ENCODE measurements around the gene OLAH. TPM values are rescaled to one million over a fixed set of nuclear protein-coding genes. Genes with fewer than 3 reads are reported as not detected.

The OLAH gene
- total RNA-seq, 4 donors from 2014 or later, result 2.2 TPM; not detected in 3

DNA sequence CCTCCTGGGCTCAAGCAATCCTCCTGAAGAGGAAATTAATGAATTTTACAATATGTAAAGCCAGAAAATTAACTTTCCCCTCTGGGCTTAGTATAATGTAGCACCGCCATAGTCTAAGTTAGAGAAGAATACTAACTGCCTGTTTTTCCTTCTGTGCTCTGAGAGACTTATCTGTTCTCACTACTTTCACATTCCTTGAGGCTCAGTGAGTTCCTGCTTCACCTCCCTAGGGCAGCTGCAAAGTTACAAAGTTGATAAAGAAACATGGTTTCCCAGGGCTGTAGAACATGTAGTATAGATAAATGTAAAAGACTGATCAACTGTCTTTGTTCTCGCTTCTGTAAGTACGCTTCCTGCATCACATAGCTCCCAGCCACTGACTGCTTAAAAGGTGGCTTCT lies 16.0 kb upstream of the OLAH start:
- TF ChIP-seq POLR2A (IDR thresholded peaks at IDR 0.05), result no peak
- TF ChIP-seq, protein P1, sequence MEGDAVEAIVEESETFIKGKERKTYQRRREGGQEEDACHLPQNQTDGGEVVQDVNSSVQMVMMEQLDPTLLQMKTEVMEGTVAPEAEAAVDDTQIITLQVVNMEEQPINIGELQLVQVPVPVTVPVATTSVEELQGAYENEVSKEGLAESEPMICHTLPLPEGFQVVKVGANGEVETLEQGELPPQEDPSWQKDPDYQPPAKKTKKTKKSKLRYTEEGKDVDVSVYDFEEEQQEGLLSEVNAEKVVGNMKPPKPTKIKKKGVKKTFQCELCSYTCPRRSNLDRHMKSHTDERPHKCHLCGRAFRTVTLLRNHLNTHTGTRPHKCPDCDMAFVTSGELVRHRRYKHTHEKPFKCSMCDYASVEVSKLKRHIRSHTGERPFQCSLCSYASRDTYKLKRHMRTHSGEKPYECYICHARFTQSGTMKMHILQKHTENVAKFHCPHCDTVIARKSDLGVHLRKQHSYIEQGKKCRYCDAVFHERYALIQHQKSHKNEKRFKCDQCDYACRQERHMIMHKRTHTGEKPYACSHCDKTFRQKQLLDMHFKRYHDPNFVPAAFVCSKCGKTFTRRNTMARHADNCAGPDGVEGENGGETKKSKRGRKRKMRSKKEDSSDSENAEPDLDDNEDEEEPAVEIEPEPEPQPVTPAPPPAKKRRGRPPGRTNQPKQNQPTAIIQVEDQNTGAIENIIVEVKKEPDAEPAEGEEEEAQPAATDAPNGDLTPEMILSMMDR (IDR thresholded peaks at IDR 0.05), result no peak
- intact Hi-C loops (cut with DNase I; ENCODE audit: low total_unique reads), result no loop called here
- H3K27ac ChIP-seq, result no peak overlapping the region
- no peak overlapping the region for H3K4me3 ChIP-seq
- no peaks in the 10 kb centered on the region for H3K27me3 ChIP-seq
- H3K4me1 ChIP-seq, result no peaks in the 10 kb centered on the region
- H3K9me3 ChIP-seq, result no peaks in the 10 kb centered on the region
- no peaks in the 10 kb centered on the region for H3K36me3 ChIP-seq
- no peak for DNase-seq

DNA sequence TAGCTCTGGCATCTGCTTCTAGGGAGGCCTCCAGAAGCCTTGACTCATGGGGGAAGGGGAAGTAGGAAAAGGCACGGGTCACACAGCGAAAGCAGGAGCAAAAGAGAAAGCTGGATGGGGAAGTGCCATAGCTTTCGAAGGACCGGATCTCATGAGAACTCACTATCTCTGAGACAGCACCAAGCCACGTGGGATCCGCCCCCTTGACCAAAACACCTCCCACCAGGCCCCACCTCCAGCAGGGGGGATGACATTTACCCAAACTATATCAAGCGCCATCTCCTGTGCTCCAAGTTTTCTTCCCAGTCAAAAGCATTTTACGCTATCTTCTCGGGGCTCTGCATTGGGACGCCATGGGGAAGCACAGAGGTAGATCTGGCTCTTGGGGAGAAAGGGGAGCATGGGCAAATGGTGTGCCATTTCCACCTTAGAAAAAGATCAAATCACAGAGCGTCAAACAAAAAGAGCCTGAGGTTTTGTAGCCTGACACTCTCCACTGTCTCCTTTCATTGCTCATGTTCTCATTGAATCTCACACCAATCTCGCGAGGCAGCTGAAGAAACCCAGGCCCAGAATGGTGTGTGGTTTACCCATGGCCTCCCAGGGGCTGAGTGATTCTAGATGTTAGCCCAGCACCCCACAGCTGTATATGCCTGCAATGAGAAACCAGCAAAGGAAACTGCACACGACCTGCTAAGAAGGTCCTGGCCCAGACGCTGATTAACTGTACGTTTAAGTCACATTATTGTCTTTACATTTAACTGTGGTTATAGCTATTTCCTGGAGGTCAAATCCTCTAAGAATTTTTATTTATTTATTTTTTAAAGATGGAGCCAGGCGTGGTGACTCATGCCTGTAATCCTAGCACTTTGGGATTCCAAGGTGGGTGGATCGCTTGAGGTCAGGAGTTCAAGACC lies 8.1 kb upstream of the OLAH start:
- Histone ChIP-seq H3K27me3 (no peaks in the 10 kb centered on the region), H3K36me3 (no peaks in the 10 kb centered on the region), H3K4me3 (no peak overlapping the region), H3K9me3 (no peaks in the 10 kb centered on the region), H3K27ac (no peak overlapping the region), H3K4me1 (no peaks in the 10 kb centered on the region)
- intact Hi-C loops (cut with DNase I; ENCODE audit: low total_unique reads), result no loop called here
- TF ChIP-seq, protein P1 (IDR thresholded peaks at IDR 0.05), result no peak
- no peak for TF ChIP-seq POLR2A (IDR thresholded peaks at IDR 0.05)
- no peak for DNase-seq

DNA sequence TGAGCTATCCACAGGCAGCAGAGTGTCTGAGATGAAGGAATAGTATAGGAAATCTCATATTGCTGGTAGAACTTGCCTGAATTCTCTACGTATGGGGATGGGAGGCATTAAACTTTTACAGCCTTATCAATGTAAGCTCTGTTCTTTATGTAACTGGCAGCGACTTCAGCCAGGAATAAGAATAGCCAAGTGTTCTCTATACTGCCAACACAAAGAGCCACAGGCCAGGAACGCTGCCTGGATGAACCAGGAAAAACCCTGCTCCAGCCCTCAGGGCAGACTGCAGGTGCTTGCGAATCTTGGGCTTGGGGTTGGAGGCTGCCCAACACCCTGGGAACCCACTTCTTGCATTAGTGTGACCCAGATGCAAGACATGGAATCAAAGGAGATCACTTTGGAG lies 6.1 kb upstream of the OLAH start:
- Histone ChIP-seq H3K27me3 (no peaks in the 10 kb centered on the region), H3K4me1 (no peaks in the 10 kb centered on the region), H3K4me3 (no peak overlapping the region), H3K27ac (no peak overlapping the region), H3K9me3 (no peaks in the 10 kb centered on the region), H3K36me3 (no peaks in the 10 kb centered on the region)
- DNase-seq, result no peak
- intact Hi-C loops (cut with DNase I; ENCODE audit: low total_unique reads), result no loop called here
- no peak for TF ChIP-seq POLR2A (IDR thresholded peaks at IDR 0.05)
- TF ChIP-seq, protein P1 (IDR thresholded peaks at IDR 0.05), result no peak

DNA sequence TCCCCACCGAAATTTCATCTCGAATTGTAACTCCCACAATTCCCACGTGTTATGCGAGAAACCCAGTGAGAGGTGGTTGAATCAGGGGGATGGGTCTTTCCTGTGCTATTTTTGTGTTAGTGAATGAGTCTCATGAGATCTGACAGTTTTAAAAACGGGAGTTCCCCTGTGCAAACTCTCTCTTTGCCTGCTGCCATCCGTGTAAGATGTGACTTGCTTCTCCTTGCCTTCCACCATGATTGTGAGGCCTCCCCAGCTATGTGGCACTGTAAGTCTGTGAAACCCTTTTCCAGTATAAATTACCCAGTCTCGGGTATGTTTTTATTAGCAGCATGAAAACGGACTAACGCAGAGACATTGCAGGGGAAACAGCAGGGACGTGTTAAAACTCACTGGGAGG lies 5.3 kb upstream of the OLAH start:
- no peaks in the 10 kb centered on the region for H3K27me3 ChIP-seq
- no peak overlapping the region for H3K27ac ChIP-seq
- H3K9me3 ChIP-seq, result no peaks in the 10 kb centered on the region
- intact Hi-C loops (cut with DNase I; ENCODE audit: low total_unique reads), result no loop called here
- DNase-seq, result no peak
- H3K4me3 ChIP-seq, result no peak overlapping the region
- TF ChIP-seq POLR2A (IDR thresholded peaks at IDR 0.05), result no peak
- TF ChIP-seq, protein P1 (IDR thresholded peaks at IDR 0.05), result no peak
- H3K4me1 ChIP-seq, result no peaks in the 10 kb centered on the region
- no peaks in the 10 kb centered on the region for H3K36me3 ChIP-seq

DNA sequence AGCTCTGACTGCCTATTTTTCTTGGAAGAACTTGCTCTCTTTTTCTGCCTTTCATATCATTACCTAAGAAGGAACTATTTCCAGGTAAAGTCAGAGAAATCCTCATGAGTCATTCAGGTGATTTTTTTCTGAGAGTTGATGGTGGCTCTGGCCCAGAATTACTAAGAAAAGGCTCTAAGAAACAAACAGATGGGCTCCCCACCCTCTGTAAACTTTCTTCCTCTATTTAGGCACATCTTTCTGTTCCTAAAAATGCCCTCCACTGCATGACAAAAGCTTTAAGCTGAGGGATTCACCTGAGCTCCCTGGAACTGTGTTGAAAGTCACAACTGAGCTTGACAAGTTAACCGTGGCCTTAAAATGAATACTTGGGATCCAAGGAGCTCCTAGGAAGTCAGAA lies 1.6 kb downstream of the OLAH start:
- no peaks in the 10 kb centered on the region for H3K36me3 ChIP-seq
- intact Hi-C loops (cut with DNase I; ENCODE audit: low total_unique reads), result no loop called here
- no peaks in the 10 kb centered on the region for H3K27me3 ChIP-seq
- no peaks in the 10 kb centered on the region for H3K9me3 ChIP-seq
- no peaks in the 10 kb centered on the region for H3K4me1 ChIP-seq
- DNase-seq, result no peak
- no peak overlapping the region for H3K4me3 ChIP-seq
- no peak overlapping the region for H3K27ac ChIP-seq
- no peak for TF ChIP-seq POLR2A (IDR thresholded peaks at IDR 0.05)
- TF ChIP-seq, protein P1 (IDR thresholded peaks at IDR 0.05), result no peak
